KG1 (cell line): ENCODE measurements around the gene S100A1.
A peak's percentile ranks its signal among the peaks of the same experiment; 100 is the strongest.

Experiments used
- DNase-seq: peaks from one replicate; lab custom pipeline; 2025; lab: John Stamatoyannopoulos, UW

Gene S100A1

DNA sequence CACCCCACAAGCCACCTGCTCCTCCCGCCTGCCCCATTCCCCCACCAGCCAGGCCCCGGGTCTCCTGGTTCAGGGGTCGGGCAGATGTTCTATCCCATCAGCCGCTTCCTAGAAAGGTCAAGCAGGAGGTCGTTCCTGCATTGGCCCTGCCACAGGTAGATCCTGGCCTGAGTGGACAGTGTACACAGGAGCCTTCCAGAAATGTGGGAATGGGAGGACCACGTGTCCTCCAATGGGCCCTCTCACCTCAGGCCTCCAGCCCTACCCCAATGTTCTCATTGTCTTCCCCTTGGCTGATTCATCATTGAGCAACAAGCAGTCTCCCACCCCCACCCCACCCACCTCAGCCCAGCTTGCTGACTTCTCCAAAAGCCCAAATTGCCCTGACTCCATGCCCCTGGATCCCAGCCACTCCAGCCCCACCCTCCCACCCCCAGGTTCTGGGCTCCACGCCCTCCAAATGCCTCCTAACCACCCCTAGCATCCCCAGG, 17.4 kb upstream of the S100A1 start:
- DNase-seq: no peak

DNA sequence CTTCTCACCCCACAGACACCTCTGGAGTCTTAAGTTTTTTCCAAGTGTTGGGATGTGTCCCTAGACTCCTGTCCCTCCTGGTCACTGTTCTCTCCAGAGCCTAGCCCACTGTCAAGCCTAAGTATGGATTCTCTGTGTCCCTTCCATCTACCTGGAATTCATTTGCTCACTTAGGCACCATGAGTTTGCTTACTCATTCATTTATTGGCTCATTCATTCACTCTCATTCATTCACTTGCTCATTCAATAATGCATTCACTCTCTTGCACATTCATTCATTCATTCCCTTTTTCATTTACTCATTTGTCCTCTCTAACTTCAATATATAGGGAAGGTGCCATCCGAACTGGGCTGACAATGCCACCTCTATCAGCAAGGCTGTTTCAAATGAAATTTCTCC, 16.9 kb upstream of the S100A1 start:
- no peak for DNase-seq

GRCh38 chr1:153612111-153612754, 16.0 kb upstream of the S100A1 start:
- no peak for DNase-seq

DNA sequence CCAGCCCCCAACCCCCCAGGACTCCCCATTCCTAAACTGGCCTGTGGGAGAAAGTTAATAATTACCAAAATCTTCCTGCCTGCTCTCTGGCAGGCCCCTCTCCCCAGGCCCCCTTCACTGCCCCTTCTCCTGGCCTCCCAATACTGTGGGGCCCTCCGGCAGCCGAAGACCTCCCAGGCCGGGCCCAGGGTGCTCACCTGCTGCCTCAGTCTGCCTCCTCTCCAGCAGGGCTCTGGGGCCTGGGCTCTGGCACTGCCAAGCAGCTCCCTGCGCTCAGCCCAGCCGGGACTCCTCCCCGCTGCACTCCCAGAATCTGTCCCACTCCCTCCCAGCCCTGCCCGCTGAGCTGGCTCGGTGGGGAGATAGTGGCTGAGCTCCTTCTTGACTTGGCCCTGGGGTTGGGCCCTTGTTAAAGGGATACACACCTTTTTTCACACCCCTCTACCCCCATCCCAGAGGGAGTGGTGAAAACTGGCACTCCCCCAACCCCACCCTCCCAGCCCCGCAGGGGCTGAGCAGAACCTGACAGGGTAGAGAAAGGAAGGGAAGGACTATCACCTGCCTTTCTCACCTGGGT, 15.4 kb upstream of the S100A1 start, which contains the start of gene S100A16:
Gene S100A16, minus strand, starts transcription at position 383 of the 577 bp plus-strand sequence. CDS start 4,986 bp downstream, outside the sequence.
- no peak for DNase-seq

DNA sequence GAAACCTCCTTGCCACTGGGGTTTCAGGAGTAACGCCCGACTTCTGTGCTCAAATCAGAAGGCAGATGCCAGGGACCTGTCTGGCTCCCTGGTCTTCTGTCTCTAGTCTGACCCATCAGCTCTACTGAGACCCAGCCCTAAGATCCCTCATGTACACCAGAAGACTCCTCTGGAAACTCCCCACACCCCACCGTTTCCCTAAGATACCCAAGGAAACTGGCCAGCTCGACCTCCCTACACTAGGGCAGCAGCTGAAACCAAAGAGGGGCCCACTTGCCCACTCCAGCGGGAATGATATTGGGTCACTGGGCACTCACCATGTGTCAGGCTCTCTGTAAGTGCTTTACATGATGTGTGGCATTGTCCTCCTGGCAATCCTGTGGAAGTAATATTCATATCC, 14.8 kb upstream of the S100A1 start:
- no peak for DNase-seq

- DNase-seq: no peak
Observed at GRCh38 chr1:153614189-153614900, 13.9 kb upstream of the S100A1 start.

GRCh38 chr1:153614906-153615305, 13.3 kb upstream of the S100A1 start:
- no peak for DNase-seq

DNA sequence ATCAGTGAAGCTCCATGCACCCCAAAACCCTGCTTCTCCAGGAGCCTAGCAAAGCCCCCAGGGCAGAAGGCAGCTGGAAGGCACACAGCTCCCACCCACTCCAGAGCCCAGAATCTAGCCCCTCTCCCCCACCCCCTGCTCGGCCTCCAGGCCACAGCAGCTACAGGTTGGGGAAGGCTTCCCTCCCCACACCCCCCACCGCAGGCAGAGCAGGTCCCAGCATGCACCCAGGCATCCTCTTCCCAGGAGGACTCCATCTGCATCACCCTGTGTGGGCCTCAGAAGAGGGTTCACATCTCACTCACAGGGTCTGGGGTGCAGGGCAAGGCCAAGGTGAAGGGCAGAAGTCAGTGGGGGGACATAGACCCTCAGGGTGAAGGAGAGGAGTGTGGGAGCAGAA, 12.8 kb upstream of the S100A1 start:
- DNase-seq: no peak

DNA sequence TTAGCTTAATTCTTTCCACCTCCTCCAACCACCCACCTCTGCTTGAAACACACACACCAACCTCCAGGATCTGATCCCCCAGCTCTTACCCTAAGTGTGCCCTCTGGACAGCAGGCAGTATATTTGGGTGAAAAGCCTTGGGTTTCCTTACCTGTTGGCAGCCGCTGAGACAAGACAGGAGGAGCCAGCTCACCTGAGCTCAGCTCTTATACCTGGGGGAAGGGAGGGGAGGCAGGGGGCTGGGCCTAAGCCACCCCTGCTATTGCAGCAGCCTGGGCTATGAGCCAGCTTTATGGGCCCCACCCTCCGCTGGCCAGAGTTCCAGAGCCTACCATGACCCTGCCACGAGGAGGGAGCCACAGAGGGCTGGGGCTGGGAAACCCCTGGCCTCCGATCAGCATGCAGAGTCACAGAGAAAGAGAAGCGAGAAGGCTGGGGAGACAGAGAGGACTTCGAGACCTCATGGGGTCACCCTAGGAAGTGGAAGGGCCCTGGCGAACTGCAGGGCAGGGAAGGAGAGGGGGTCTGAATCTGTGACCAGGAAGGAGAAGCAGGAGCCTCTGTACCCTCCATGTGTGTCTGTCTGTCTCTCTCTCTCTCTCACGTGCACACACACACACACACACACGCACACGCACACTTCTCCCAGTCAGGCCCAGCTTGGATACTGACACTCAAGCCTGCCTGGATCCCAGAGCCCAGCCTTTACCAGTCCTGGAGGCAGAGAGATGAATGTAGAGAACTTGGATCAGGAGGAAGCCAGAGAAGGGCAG, 11.9 kb upstream of the S100A1 start, which contains the start of gene S100A14:
Gene S100A14, minus strand, starts transcription at position 182 of the 773 bp plus-strand sequence. CDS start 467 bp downstream, outside the sequence.
- DNase-seq: no peak

DNA sequence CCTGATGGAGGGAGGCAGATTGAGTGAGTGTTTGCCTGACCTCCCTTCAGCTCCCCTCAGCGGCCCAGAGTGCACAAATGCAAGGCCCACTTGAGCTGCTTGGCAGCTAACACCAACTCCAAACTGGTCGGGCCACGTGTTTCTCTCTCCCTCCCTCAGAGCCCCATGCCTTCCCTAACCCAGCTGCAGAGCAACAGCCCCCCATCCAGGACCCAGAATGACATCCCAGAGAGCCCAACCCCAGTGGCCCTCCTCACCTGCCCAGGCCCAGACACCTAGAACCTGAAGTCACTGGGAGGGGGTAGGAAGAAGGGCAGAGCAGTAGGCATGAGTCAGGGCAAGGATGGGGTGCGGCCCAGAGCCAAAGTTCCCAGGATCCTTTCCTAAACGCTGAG, 11.3 kb upstream of the S100A1 start:
- no peak for DNase-seq

GRCh38 chr1:153617663-153618062, 10.6 kb upstream of the S100A1 start:
- DNase-seq: peak; percentile 39

DNA sequence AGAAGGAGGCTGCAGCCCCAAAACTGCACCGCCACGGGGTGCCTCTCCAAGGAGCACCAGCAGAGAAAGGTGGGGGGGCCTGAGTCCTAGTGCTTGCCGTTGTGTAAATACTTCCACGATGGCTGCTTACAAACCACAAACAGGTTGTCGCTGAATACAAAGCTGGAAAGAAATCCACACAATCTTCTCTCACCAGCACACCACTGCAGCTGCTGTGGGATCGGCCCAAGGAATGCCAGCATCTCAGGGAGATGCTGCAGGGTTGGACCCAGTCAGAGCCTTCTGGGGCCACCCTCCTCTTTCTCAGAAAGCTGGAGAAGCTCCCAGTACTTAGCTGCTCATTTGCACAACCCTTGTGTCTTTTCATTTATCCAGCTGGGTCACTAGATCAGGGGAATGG, 9.1 kb upstream of the S100A1 start:
- DNase-seq: no peak

DNA sequence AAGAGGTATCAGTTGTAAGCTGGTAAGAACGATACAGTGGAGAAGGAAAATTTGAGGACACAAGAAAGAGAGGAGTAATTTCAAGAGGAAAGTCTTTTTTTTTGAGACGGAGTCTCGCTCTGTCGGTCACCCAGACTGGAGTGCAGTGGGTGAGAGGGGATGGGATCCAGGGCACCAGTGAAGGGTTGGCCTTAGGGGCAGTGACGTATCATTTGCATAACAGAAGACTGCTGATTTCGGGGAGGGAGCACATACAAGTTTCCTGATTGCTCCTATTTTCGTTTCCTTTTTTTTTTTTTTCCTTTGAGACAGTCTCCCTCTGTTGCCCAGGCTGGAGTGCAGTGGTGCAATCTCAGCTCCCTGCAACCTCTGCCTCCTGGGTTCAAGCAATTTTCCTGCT, 5.1 kb upstream of the S100A1 start:
- no peak for DNase-seq

GRCh38 chr1:153624965-153625611, 3.1 kb upstream of the S100A1 start:
- no peak for DNase-seq

DNA sequence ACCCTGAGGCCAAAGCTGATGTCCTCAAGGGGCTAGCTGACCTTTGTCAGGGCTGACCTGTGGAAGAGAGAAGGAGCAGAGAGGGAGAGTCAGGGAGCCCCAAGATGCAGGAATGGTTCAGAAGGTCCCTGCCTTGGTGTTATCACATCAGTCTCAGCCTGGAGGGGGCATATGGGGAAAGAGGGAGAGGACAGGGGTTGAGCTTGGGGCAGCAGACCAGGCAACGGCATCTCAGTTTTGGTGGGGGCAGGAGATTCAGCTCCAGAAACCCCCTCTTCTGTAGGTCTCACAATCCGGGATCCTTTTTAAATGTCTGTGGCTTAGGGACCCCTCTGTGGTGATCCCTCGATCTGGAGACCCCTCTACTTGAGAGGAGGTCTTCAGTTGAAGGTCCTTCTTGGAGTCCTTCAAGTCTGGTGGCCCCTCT, 1.7 kb upstream of the S100A1 start:
- DNase-seq: no peak

DNA sequence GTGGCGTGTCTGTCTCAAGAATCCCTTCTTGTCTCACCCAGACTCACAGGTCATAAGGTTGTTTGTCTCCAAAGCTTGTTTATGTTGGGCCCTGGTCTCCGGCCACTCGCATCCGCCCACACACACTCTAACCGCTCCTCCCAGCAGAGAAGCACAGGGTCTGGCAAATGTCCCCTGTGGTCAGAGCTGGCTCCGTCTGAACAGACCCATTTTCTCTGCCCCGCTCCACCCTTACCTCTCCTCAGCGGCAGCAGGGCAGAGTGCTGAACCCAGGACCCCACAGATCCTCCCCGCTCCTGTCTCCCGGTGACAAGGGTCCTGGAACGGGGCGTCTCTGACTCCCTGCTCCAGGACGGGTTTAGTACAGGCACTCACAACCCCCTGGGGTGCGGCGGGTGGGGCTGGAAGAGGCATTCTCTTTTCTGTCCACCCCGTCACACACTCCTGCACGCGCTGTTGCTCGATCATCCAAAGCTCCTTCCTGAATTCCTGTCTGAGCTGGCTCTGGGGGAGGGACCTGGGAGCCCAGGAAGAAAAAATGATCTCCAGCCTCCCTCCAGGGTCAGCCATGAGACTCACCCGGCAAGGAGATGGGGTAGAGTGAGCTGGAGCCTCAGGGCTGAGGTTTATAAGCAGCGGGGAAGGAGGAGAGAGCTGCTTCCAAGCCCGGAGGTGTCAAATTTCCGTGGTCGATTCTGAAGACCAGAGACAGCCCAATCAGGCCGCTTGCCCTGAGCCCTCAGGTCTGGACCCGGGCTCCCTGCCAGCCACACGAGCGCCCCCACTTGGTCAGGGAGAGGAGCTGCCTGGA, 1.1 kb upstream of the S100A1 start, which contains the start of gene S100A13:
Gene S100A13, minus strand, starts transcription at position 602 of the 811 bp plus-strand sequence. CDS start 1,033 bp downstream, outside the sequence.
- no peak for DNase-seq

DNA sequence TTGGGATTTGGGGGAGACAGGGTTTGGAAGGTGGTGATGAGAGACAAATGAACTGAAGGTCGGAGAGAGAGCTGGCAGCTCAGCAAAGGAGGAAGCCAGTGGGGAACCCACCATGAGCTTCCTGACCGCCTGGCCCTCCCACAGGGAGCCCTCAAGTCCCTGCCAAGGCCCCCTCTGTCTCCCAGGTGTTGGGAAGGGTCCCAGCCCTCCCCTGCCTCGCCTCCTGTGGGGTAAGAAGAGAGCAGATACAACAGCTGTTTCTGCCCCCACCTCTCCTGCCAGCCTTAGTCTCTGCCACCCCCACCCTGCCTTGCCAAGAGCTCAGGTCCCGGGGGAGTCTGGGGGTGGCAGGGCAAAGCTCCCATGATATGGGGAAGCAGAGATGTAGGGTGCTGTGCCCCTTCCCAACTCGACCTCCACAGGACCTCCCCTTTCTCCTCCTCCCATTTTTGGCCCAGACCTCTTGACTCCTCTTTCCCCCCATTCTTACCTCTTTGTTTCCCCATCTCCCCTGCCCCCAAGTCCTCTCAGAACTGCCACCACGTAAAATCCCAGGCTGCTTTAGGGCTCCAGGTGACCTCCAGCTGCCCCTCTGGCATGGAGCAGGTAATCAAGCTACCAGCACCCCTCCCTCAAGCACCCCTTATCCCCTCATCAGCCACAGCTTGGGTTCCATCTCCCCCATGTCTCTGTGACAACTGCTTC, 556 bp downstream of the S100A1 start:
- DNase-seq: no peak

DNA sequence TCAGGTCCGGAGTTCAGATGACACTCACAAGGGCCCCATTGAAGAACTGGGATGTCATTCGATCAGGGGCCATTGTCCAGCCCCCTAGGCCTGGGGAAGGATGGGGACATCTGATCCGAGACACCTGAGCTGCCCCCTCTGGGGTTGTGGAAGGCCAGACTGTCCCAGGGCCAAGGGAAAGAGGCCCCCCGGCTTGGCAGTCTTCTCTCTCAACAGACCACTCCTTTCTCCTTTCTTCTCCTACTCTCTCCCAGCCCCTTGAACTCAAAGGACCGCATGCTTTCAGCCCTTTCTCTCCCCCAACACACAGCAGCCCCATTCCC, 1.1 kb downstream of the S100A1 start:
- no peak for DNase-seq

- no peak for DNase-seq
Observed at GRCh38 chr1:153629971-153630370, 1.7 kb downstream of the S100A1 start.

- no peak for DNase-seq
Observed at GRCh38 chr1:153630384-153630783, 2.1 kb downstream of the S100A1 start.
